GM12864 (cell line): ENCODE data around the gene ILDR1.

ENCODE experiments used
- DNase-seq: peaks from one replicate; pipeline ENCODE4 v3.0.0-alpha.2; 2011; ENCODE audit warnings: low read depth
- H3K4me3 ChIP-seq: 2 replicates; pipeline ENCODE4 v1.5.1; 2011; ENCODE audit warnings: mild to moderate bottlenecking, low read depth, low read length, control low read depth
- TF ChIP-seq, protein P1 (sequence below): IDR thresholded peaks from 2 replicates; pipeline ENCODE4 v1.5.1; 2011; ENCODE audit warnings: low read depth, mild to moderate bottlenecking, moderate library complexity, low read length, control low read depth, inconsistent platforms; ENCODE audit errors: missing control alignments

Gene ILDR1

DNA sequence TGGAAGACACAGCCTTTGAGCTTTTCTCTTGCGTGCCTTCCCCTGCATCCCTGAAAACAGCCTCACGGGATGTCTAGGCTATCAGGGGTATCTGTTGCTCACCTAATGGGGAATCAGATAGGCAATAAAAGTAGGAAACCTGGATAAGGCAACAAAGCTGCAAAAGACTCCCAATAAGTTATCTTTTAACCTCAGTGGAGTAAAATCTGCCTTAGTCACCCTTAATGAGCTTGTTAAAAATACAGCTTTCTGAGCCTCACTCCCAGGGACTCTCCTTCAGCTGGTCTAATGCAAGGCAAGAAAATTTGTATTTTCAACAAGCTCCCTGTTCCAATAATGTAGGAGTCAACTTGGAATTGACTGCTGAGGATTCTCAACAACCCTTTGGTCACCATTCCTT, 25.6 kb downstream of the ILDR1 start:
- H3K4me3 ChIP-seq = no peak overlapping the region
- TF ChIP-seq, protein P1, sequence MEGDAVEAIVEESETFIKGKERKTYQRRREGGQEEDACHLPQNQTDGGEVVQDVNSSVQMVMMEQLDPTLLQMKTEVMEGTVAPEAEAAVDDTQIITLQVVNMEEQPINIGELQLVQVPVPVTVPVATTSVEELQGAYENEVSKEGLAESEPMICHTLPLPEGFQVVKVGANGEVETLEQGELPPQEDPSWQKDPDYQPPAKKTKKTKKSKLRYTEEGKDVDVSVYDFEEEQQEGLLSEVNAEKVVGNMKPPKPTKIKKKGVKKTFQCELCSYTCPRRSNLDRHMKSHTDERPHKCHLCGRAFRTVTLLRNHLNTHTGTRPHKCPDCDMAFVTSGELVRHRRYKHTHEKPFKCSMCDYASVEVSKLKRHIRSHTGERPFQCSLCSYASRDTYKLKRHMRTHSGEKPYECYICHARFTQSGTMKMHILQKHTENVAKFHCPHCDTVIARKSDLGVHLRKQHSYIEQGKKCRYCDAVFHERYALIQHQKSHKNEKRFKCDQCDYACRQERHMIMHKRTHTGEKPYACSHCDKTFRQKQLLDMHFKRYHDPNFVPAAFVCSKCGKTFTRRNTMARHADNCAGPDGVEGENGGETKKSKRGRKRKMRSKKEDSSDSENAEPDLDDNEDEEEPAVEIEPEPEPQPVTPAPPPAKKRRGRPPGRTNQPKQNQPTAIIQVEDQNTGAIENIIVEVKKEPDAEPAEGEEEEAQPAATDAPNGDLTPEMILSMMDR = no peak
- no peak for DNase-seq

DNA sequence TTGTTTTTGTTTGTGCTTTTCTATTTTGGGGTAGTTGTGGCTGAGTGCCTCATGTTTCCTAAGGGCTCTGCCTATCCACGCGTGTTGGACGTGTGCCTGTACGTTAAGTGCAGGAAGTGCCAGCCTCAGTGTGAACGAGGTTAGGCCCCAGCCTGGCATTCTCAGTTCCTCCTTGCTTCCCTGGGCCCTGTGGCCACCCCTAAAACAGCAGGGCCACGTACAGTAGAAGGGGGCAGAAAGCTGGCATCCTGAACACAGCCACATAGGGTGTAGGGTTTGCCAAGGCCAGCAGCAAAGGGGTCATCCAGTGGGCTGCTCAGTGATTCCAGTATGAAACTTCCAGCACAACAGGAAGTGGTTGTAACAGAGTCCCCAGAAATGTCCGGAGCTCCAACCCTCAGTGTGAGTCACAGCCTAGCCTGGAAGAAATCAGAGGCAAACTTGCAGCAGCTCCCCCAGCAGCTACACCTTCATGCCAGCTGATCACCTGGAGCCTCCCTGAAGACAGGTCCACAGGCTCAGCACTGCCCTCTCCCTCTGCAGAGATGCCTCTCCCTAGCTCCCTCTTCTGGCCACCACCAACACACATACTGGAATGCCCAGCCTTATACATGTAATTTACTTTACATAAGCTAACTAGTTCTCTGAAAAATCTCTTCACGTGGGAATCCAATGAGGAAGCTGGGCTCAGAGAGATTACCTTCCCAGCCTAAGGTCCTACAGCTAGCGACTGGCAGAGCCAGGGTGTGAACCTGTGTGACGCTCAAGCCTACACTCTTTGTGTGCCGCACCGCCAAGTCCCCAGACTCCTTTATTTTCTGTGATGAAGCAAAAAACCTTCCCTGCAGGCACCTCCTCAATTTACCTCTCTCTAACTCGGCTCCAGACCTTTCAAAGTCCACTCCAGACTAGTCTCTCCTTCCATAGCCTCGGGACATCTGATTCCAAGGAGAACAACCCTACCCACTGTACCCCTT, 26.6 kb downstream of the ILDR1 start:
- H3K4me3 ChIP-seq = no peak overlapping the region
- no peak for DNase-seq
- TF ChIP-seq, protein P1 = peak; percentile 74

DNA sequence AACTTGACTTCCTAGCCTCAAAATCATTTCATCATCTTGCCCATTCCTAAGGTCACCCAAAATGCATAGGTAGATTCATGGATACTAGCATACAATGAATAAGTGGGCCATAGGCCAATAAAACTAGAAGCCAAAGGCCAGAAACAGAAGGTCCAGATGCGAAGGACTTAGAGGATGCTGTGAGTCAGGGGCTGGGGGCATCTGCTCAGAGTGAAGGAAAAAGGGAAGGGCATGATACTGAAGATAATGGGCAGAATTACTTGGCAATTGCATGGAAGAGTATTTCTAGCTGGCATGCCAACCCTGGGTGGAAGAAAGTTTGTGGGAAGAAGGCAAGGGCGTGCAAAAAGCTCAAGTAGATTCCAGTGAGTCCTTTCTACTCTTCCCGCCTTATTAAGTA, 27.5 kb downstream of the ILDR1 start:
- H3K4me3 ChIP-seq = no peak overlapping the region
- DNase-seq = no peak
- TF ChIP-seq, protein P1 = no peak

DNA sequence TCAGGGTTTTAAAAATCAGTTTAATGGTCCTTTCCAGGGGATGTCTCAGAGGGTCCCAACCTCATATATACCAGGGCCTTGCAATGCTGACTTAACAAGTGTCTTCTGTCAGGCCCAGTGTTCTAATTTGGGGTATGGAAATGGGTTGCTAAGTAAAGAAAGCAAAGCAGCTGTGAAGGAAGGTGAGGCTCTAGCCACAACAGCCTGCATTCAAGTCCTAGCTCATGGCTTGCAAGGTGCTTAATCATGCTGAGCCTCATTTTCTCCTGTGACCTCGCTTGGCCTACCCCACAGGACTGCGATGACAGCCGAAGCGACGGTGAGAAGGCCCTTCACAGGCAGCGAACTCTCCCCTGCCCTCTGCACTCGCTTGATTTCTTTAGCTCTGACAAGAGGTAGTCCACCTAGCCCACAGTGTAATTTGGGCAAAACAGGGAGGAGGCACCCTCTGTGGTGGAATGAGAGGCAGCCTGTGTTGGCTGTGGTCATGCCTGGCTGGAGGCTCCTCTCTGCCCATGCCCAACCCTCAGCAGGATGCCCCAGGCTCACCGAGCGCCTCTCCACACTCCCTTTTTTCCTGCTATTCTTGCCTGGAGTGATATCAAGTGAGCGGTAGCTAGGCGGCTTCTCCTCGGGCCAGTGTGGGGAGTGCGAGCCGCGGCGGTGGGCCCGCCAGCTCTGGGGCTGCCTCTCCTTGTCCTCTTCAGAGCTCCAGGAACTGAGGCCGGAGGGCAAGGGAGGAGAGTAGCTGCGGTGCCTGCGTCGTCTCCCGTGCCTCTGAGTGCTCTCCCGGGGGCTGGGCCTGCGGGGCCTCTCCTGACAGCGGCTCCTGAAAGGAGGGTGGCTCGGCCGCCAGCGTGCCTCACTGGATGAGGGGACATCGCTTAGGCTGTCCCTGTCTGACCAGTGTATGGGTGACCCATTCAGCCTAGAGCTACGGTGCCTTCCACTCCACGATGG, 29.2 kb downstream of the ILDR1 start:
- no peak overlapping the region; the same call in 1 of the 2 replicates for H3K4me3 ChIP-seq

DNA sequence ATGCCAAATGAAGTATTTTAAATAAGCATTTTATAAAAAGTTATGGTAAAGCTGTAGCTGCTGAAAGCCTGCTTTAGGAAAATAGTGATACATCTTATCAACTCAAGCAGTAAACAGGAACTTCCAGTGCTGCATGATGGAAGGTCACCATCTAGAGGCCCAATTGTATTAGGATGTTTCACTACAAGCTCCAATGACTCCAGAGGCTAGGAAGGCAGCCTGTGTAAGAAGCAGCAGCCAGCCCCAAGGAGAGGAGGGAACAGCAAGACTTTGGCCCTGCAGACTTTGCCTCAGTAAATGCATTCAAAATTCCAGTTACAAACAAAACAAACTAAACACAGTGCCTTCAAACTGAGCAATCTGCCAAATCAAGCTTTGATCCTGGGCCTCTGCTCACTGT, 32.1 kb downstream of the ILDR1 start:
- no peak overlapping the region for H3K4me3 ChIP-seq
- TF ChIP-seq, protein P1 = no peak
- no peak for DNase-seq

More for the DNA sequence above, 29.2 kb downstream of the ILDR1 start:
- DNase-seq = peak; percentile 73
- TF ChIP-seq, protein P1 = no peak

DNA sequence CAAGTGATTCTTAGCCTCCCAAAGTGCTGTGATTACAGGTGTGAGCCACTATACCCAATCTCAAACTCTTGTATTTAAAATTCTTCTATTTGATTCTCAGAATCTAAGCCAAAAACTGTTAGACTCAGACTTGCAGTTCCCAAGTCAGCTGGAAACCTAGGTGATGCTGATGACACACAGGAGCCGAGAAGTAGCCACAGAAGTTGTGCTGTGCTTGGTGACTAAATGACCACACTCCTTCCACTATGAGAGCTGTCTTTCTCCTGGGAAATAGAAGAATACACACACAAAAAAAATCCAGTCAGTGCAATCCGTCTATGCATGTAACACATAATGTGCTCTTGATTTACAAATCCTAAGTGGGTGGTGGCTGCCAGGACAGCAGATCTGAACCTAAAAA, 33.9 kb downstream of the ILDR1 start:
- H3K4me3 ChIP-seq = no peak overlapping the region
- DNase-seq = no peak
- TF ChIP-seq, protein P1 = no peak
